ENCODE data around the gene HPN.
"Not testable (repeated sequence)": the region's sequence is repeated elsewhere in the genome, so short reads cannot be mapped to it uniquely, and the experiment has no call there.

Gene HPN

GRCh38 chr19:35099155-35099896 lies 57.8 kb downstream of the HPN start:
- TF ChIP-seq CTCF (IDR thresholded peaks at IDR 0.05; ENCODE audit: low read depth, low read length): no peak
- no peak overlapping the region for H3K4me3 ChIP-seq (ENCODE audit: low read depth, low read length)
- no peak for DNase-seq (ENCODE audit: low read depth, low spot score)
- in situ Hi-C loops (cut with HindIII; ENCODE audit: low sequenced_read_pairs): no loop called here

GRCh38 chr19:35099897-35100275 lies 58.4 kb downstream of the HPN start:
- no peak for DNase-seq (ENCODE audit: low read depth, low spot score)
- in situ Hi-C loops (cut with HindIII; ENCODE audit: low sequenced_read_pairs): no loop called here
- no peak overlapping the region for H3K4me3 ChIP-seq (ENCODE audit: low read depth, low read length)
- TF ChIP-seq CTCF (IDR thresholded peaks at IDR 0.05; ENCODE audit: low read depth, low read length): no peak

- TF ChIP-seq CTCF (IDR thresholded peaks at IDR 0.05; ENCODE audit: low read depth, low read length): no peak
- no peak overlapping the region for H3K4me3 ChIP-seq (ENCODE audit: low read depth, low read length)
- DNase-seq (ENCODE audit: low read depth, low spot score): no peak
- in situ Hi-C loops (cut with HindIII; ENCODE audit: low sequenced_read_pairs): no loop called here
Measured at GRCh38 chr19:35100588-35101533, 59.3 kb downstream of the HPN start.

GRCh38 chr19:35101949-35102348 lies 60.4 kb downstream of the HPN start:
- H3K4me3 ChIP-seq (ENCODE audit: low read depth, low read length); DNase-seq (ENCODE audit: low read depth, low spot score); in situ Hi-C loops (cut with HindIII; ENCODE audit: low sequenced_read_pairs): not testable (repeated sequence)

- H3K4me3 ChIP-seq (ENCODE audit: low read depth, low read length); in situ Hi-C loops (cut with HindIII; ENCODE audit: low sequenced_read_pairs); DNase-seq (ENCODE audit: low read depth, low spot score): not testable (repeated sequence)
Measured at GRCh38 chr19:35103614-35104013, 62.1 kb downstream of the HPN start.

GRCh38 chr19:35104361-35104760 lies 62.8 kb downstream of the HPN start:
- no peak overlapping the region for H3K4me3 ChIP-seq (ENCODE audit: low read depth, low read length)
- in situ Hi-C loops (cut with HindIII; ENCODE audit: low sequenced_read_pairs): no loop called here
- no peak for TF ChIP-seq CTCF (IDR thresholded peaks at IDR 0.05; ENCODE audit: low read depth, low read length)
- no peak for DNase-seq (ENCODE audit: low read depth, low spot score)

- no peak for DNase-seq (ENCODE audit: low read depth, low spot score)
- H3K4me3 ChIP-seq (ENCODE audit: low read depth, low read length): no peak overlapping the region
- in situ Hi-C loops (cut with HindIII; ENCODE audit: low sequenced_read_pairs): no loop called here
- TF ChIP-seq CTCF (IDR thresholded peaks at IDR 0.05; ENCODE audit: low read depth, low read length): no peak
Measured at GRCh38 chr19:35105047-35105410, 63.5 kb downstream of the HPN start.
